Measurements from ENCODE around the gene DMRT3. TPM values are rescaled to one million over a fixed set of nuclear protein-coding genes. Genes with fewer than 3 reads are reported as not detected.

DMRT3 gene
- total and polyA plus RNA-seq, 2 of the 8 experiments (the other 6 are each of a cell fraction or from before 2014, with no cell fraction given) = not detected

DNA sequence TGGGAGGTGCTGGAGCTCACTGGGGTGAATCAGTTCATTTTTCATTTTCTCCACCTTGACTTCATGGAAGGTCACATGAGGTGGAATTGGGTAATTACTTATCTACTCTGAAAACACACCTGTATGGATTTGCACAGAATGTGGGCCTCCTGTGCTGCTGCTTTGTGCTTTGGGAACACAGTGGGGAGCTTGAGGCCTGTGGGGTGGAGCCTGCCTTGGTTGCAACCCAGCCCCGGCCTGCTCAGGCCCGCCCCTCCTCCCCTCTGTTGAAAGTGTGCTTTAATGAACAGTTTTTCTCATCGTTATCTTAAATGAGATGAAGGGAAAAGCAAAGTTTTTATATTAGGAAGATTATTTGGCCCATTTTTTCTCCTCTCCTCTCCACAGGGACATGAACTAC lies 28.5 kb upstream of the DMRT3 start:
- no peak overlapping the region for H2AK5ac ChIP-seq (ENCODE audit: low read depth, low read length)
- H4K91ac ChIP-seq (replicated peaks; ENCODE audit: insufficient read length, low read length) = no peak overlapping the region
- no peaks in the 10 kb centered on the region for H3K23me2 ChIP-seq (ENCODE audit: low read depth, low read length)
- no peak overlapping the region for H3K4ac ChIP-seq (replicated peaks; ENCODE audit: insufficient read length, low read depth, low read length)
- no peak overlapping the region for H2BK12ac ChIP-seq (ENCODE audit: low read depth, low read length)
- H3K4me3 ChIP-seq (ENCODE audit: extremely low read depth in 1 of 4, insufficient read depth in 2 of 4, low read depth in 3 of 4, low read length in 4 of 4) = no peak overlapping the region
- H2BK120ac ChIP-seq (replicated peaks; ENCODE audit: low read depth, low read length) = no peak overlapping the region
- FAIRE-seq (no peak), DNase-seq (ENCODE audit: low read depth in 1 of 2, low spot score in 2 of 2) (no peak)
- H3K4me1 ChIP-seq (replicated peaks in 1 of 4; ENCODE audit: control insufficient read depth in 3 of 4, insufficient read depth in 4 of 4, low read length in 3 of 4) = peaks cover 0 to 2% (median 0%) of the 10 kb centered on the region in 4 experiments; a peak in 1 of 7 replicates
- no peak overlapping the region for H3K18ac ChIP-seq (ENCODE audit: extremely low read depth, low read length)
- H3K14ac ChIP-seq (ENCODE audit: insufficient read length) = no peak overlapping the region
- H3K36me3 ChIP-seq (ENCODE audit: control insufficient read depth in 2 of 4, insufficient read depth in 4 of 4, low read length in 3 of 4) = no peaks in the 10 kb centered on the region
- no peak overlapping the region for H3K23ac ChIP-seq (ENCODE audit: insufficient read length)
- no peak overlapping the region for H4K8ac ChIP-seq (ENCODE audit: extremely low read depth, insufficient read depth, low read length)
- no peak overlapping the region for H2BK20ac ChIP-seq (ENCODE audit: low read length)
- POLR2A ChIA-PET (ENCODE audit: partially characterized antibody) = no interaction called here
- TF ChIP-seq E2F6 (IDR thresholded peaks at IDR 0.05) = no peak
- no peak for TF ChIP-seq CBX5 (IDR thresholded peaks at IDR 0.05; ENCODE audit: low read depth, low read length)
- H2BK5ac ChIP-seq (ENCODE audit: low read depth, low read length) = no peak overlapping the region
- no peak overlapping the region for H2BK15ac ChIP-seq (ENCODE audit: low read length)
- H3K79me1 ChIP-seq (ENCODE audit: low read depth, low read length) = no peaks in the 10 kb centered on the region
- no peaks in the 10 kb centered on the region for H3K79me2 ChIP-seq (ENCODE audit: control insufficient read depth in 1 of 2, insufficient read depth in 2 of 2, low read length in 2 of 2)
- H2AFZ ChIP-seq (ENCODE audit: low read length) = 0 out of 2 replicates have a peak overlapping the region, but pooled peaks have one; percentile 64
- CTCF ChIA-PET (ENCODE audit: partially characterized antibody) = interaction anchor here (0.7 to 9.3 kb wide), 14 partner anchors 11 to 62 kb away, joined by 3 to 97 read pairs (median 4); no protein-coding TSS in a partner anchor
- no peaks in the 10 kb centered on the region for H3K27me3 ChIP-seq (replicated peaks in 1 of 4; ENCODE audit: control insufficient read depth in 3 of 4, extremely low read depth in 1 of 4, insufficient read depth in 3 of 4, low read length in 3 of 4)
- H3K4me2 ChIP-seq (ENCODE audit: insufficient read depth in 1 of 2, low read depth in 2 of 2, low read length in 2 of 2) = no peak overlapping the region
- H4K20me1 ChIP-seq (replicated peaks in 1 of 2; ENCODE audit: control insufficient read depth in 1 of 2, insufficient read depth in 2 of 2, low read length in 2 of 2) = no peaks in the 10 kb centered on the region
- H3K9me3 ChIP-seq (ENCODE audit: insufficient read depth in 2 of 2, low read depth in 1 of 2, low read length in 1 of 2) = no peaks in the 10 kb centered on the region
- H4K5ac ChIP-seq (ENCODE audit: insufficient read length, low read depth, low read length) = no peak overlapping the region
- no peak overlapping the region for H3K9ac ChIP-seq (replicated peaks in 1 of 4; ENCODE audit: extremely low read depth in 1 of 4, low read depth in 3 of 4, low read length in 3 of 4)
- H3K27ac ChIP-seq (ENCODE audit: low read depth, low read length) = no peak overlapping the region
- 60% methylated on average over 3 of the region's 3 CpGs; no CpG with 5 or more reads in 1 of the 2 experiments for WGBS, 2 experiments (ENCODE audit: extremely low coverage in 1 of 2, insufficient coverage in 1 of 2, insufficient read length in 1 of 2, insufficient replicate concordance in 2 of 2, low coverage in 1 of 2, low lambda C conversion rate in 2 of 2, missing lambda C conversion rate in 1 of 2)
- H3K56ac ChIP-seq (replicated peaks; ENCODE audit: insufficient read length, low read depth, low read length) = no peak overlapping the region
